ENCODE results near the gene SPATA17.
A peak's percentile ranks its signal among the peaks of the same experiment; 100 is the strongest.

Gene SPATA17

DNA sequence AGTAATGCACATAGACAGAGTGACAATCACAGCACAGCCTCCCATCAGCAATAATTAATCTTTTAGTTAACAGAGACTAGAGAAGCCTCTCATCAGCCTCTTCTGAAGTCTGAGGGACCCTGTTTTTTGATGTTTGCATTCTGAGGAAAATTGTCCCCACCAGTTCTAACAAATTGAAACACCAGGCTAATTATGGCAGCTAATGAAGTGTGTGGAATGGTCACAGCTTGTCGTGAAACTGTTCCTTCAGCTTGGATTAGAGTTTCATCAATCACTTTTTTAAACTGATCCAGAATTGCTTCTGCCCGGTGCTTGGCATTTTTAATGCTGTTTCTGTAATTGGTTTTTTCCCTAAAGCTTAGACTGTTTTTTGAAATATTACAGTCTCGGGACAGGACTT lies 208.0 kb downstream of the SPATA17 start:
- DNase-seq (ENCODE audit: insufficient read length, low spot score): no peak
- TF ChIP-seq, protein P1, sequence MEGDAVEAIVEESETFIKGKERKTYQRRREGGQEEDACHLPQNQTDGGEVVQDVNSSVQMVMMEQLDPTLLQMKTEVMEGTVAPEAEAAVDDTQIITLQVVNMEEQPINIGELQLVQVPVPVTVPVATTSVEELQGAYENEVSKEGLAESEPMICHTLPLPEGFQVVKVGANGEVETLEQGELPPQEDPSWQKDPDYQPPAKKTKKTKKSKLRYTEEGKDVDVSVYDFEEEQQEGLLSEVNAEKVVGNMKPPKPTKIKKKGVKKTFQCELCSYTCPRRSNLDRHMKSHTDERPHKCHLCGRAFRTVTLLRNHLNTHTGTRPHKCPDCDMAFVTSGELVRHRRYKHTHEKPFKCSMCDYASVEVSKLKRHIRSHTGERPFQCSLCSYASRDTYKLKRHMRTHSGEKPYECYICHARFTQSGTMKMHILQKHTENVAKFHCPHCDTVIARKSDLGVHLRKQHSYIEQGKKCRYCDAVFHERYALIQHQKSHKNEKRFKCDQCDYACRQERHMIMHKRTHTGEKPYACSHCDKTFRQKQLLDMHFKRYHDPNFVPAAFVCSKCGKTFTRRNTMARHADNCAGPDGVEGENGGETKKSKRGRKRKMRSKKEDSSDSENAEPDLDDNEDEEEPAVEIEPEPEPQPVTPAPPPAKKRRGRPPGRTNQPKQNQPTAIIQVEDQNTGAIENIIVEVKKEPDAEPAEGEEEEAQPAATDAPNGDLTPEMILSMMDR (IDR thresholded peaks at IDR 0.05; ENCODE audit: insufficient read depth, missing control alignments): no peak
- peak; percentile 6 for FAIRE-seq

DNA sequence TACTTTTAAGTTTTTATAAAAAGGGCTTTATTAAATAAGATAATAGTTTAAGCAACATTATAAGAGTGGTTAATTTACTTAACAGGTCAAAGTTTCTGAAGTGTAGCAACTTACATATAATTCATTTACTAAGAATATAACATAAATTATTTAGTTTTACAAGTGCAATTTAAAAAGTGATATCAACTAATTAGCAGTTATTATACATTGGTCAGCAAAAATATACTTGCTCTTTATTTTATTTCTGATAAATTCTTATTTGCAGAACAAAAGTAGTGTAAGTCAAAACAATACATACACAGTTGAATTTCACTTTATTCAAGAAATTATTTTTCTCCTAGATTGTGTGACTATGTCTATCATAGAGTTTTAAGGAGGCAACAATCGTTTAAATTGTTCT lies 215.6 kb downstream of the SPATA17 start:
- DNase-seq (ENCODE audit: insufficient read length, low spot score) (no peak), FAIRE-seq (no peak)
- TF ChIP-seq, protein P1 (IDR thresholded peaks at IDR 0.05; ENCODE audit: insufficient read depth, missing control alignments): no peak

DNA sequence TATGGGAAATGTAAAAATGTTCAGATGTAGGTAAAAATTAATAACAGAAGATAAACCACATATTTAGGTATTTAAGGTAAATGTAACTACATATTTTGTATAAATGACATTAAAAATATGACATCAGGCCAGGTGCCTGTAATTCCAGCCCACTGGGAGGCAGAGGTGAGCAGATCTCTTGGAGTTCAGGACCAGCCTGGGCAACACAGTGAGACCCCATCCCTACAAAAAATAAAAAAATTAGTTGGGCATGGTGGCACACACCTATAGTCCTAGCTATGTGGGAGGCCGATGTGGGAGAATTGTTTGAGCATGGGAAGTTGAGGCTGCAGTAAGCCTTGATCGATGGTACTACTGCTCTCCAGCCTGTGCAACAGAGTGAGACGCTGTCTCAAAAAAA lies 216.5 kb downstream of the SPATA17 start:
- DNase-seq (ENCODE audit: insufficient read length, low spot score) (no peak), FAIRE-seq (no peak)
- TF ChIP-seq, protein P1 (IDR thresholded peaks at IDR 0.05; ENCODE audit: insufficient read depth, missing control alignments): no peak

DNA sequence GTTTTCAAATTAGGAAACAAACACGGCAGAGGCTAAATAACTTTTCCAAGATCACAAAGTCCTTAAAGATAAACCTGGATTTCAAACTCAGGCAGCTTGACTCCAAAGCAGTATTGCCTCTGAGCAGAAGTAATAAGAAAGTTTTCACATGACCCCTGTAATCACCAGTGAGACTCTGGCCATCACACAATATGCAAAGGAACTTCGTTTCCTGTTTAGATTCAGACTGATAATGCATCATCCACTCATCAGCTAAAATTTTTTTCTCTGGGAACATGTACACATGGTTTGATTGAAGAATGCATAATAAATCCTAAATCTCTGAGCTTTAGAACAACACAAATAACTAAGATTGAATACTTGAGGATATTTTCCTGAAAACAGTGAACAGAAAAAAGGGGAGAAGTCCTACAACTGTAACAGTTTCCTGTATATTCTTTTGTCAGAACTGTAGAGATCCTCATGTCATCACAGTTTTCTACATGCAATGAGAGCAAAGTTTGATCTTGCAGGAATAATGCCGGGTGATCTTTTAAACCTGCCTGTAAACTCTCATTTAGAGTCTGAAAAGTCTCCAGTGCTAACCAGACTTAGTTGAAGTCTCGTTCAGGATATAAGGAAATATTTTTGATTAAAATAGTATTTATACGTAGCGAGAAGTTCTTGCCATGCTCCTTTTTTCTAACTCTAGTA lies 225.3 kb downstream of the SPATA17 start:
- peak; percentile 70 for FAIRE-seq
- TF ChIP-seq, protein P1 (IDR thresholded peaks at IDR 0.05; ENCODE audit: insufficient read depth, missing control alignments): no peak

DNA sequence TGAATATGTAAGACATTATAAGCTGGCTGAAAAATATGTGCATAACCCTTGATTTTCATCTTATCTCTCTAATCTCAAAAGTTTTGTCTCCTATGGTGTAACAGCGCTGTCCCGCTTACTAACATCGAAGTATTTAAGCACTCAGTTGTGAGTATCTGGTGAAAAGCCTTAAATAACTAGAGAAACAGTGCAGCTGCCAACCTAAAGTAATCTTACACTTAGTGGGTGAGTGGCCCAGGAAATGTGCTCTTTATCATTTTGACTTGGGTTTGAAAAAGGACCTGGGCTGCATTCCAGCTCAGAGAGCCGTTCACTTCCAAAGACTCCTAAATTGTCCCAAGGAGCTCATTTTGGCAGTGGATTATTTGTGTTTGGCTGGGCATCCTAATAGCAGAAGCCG lies 225.9 kb downstream of the SPATA17 start:
- FAIRE-seq (no peak), DNase-seq (ENCODE audit: insufficient read length, low spot score) (no peak)
- TF ChIP-seq, protein P1 (IDR thresholded peaks at IDR 0.05; ENCODE audit: insufficient read depth, missing control alignments): no peak

More for the DNA sequence above, 225.3 kb downstream of the SPATA17 start:
- no peak for DNase-seq (ENCODE audit: insufficient read length, low spot score)

DNA sequence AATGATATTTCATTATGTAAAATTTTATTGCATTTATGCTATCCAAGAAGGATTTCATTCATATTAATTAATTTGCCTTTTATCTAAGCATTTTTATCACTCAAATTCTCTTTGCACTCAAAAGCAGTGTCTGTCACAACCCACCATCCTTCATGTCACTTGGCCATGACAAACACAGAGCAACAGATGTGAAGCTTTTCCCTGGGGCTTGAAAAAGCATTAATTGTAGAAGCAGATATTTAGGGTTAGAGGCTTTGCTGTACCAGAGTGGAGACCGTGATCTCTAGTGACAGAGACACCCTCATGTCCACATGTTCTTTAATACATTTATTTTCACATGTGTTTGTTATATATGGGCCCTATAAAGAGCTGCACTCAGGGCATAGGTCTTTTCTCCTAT lies 230.5 kb downstream of the SPATA17 start:
- DNase-seq (ENCODE audit: insufficient read length, low spot score): no peak
- TF ChIP-seq, protein P1 (IDR thresholded peaks at IDR 0.05; ENCODE audit: insufficient read depth, missing control alignments): no peak
- FAIRE-seq: no peak

DNA sequence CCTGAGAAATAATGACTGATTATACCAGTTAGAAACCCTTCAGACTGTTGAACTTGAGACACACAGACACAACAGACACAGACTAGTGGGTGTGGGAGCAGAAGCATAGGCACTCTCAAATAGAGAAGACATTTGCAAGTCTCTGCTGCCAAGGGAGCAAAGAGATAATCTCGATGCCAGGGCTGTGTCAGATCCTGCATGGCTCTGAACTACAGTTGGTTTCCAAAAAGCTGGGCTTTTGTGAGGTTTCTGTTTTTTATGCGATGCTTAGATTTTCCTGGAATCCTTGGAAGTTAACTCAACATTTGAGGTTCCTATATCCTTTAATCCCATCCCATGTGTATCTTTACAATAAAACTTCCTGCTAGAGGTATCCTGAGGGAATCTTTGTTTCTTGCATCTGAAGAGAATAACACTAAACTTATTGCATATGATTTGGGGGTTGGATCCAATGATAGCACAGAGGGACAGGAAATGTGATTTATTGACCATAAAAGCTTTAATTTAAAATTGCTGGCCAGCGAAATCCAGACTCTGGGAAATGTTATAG lies 236.4 kb downstream of the SPATA17 start:
- DNase-seq (ENCODE audit: insufficient read length, low spot score) (no peak), FAIRE-seq (no peak)
- TF ChIP-seq, protein P1 (IDR thresholded peaks at IDR 0.05; ENCODE audit: insufficient read depth, missing control alignments): no peak

Data from D721Med (cell line).